ENCODE data around the gene EHD3.

EHD3 gene

GRCh38 chr2:31238126-31238905 lies 4.4 kb downstream of the EHD3 start:
- Mint-ChIP-seq H3K4me3 (no peak overlapping the region), H3K27me3 (no peaks in the 10 kb centered on the region), H3K36me3 (ENCODE audit: low read depth) (no peaks in the 10 kb centered on the region), H3K27ac (no peak overlapping the region), H3K9me3 (no peaks in the 10 kb centered on the region), H3K4me1 (ENCODE audit: low read depth) (peaks cover 14% of the 10 kb centered on the region)

- Mint-ChIP-seq H3K4me3 (no peak overlapping the region), H3K27ac (no peak overlapping the region), H3K4me1 (ENCODE audit: low read depth) (peaks cover 9% of the 10 kb centered on the region), H3K9me3 (no peaks in the 10 kb centered on the region), H3K36me3 (ENCODE audit: low read depth) (no peaks in the 10 kb centered on the region), H3K27me3 (no peaks in the 10 kb centered on the region)
Observed at GRCh38 chr2:31238906-31239592, 5.1 kb downstream of the EHD3 start.

DNA sequence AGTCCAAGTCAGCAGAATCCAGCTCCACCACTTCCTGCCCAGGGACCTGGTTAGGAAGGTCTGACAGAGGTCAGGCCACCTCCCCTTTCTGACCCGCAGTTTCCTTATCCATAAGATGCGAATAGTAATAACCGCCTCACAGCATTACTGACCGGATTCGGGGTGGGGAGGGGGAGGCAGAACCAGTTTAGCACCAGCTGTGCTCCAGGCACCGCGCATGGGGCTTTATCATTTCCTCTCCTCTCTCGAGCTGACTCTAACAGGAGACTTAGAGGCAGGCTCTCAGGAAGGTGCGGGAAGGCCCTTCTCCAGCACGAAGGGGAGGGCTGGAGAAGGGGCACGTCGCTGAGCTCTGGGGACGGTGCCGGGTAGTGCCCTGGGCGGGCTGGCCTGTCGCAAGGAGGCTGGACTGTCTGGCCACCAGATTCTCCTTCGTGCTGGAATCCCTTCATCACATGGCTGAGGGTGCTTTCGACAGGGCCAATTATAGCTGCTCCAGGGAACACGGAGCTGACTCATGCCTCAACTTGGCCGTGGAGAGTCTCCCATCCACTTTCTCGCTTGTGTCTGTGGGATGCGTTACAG lies 5.7 kb downstream of the EHD3 start:
- H3K36me3 Mint-ChIP-seq (ENCODE audit: low read depth), result no peaks in the 10 kb centered on the region
- no peaks in the 10 kb centered on the region for H3K9me3 Mint-ChIP-seq
- no peak overlapping the region for H3K27ac Mint-ChIP-seq
- H3K27me3 Mint-ChIP-seq, result no peaks in the 10 kb centered on the region
- no peak overlapping the region for H3K4me3 Mint-ChIP-seq
- H3K4me1 Mint-ChIP-seq (ENCODE audit: low read depth), result peaks cover 8% of the 10 kb centered on the region

GRCh38 chr2:31240381-31241365 lies 6.7 kb downstream of the EHD3 start:
- no peaks in the 10 kb centered on the region for H3K9me3 Mint-ChIP-seq

GRCh38 chr2:31241625-31242270 lies 7.8 kb downstream of the EHD3 start:
- Mint-ChIP-seq H3K4me3 (no peak overlapping the region), H3K27me3 (no peaks in the 10 kb centered on the region), H3K9me3 (no peaks in the 10 kb centered on the region), H3K27ac (no peak overlapping the region), H3K4me1 (ENCODE audit: low read depth) (no peaks in the 10 kb centered on the region), H3K36me3 (ENCODE audit: low read depth) (no peaks in the 10 kb centered on the region)

More at GRCh38 chr2:31240381-31241365, 6.7 kb downstream of the EHD3 start:
- Mint-ChIP-seq H3K27me3 (no peaks in the 10 kb centered on the region), H3K4me3 (no peak overlapping the region), H3K36me3 (ENCODE audit: low read depth) (no peaks in the 10 kb centered on the region), H3K4me1 (ENCODE audit: low read depth) (no peaks in the 10 kb centered on the region), H3K27ac (no peak overlapping the region)

GRCh38 chr2:31243053-31243452 lies 9.1 kb downstream of the EHD3 start:
- Mint-ChIP-seq H3K27ac (no peak overlapping the region), H3K4me1 (ENCODE audit: low read depth) (no peaks in the 10 kb centered on the region)

GRCh38 chr2:31244101-31244500 lies 10.1 kb downstream of the EHD3 start:
- H3K4me1 Mint-ChIP-seq (ENCODE audit: low read depth), result no peaks in the 10 kb centered on the region
- no peaks in the 10 kb centered on the region for H3K9me3 Mint-ChIP-seq
- no peak overlapping the region for H3K4me3 Mint-ChIP-seq
- H3K27me3 Mint-ChIP-seq, result no peaks in the 10 kb centered on the region
- H3K27ac Mint-ChIP-seq, result no peak overlapping the region
- peaks cover 4% of the 10 kb centered on the region for H3K36me3 Mint-ChIP-seq (ENCODE audit: low read depth)

More at GRCh38 chr2:31243053-31243452, 9.1 kb downstream of the EHD3 start:
- Mint-ChIP-seq H3K9me3 (no peaks in the 10 kb centered on the region), H3K36me3 (ENCODE audit: low read depth) (peaks cover 4% of the 10 kb centered on the region), H3K4me3 (no peak overlapping the region), H3K27me3 (no peaks in the 10 kb centered on the region)

GRCh38 chr2:31246184-31246852 lies 12.4 kb downstream of the EHD3 start:
- Mint-ChIP-seq H3K9me3 (no peaks in the 10 kb centered on the region), H3K4me1 (ENCODE audit: low read depth) (no peaks in the 10 kb centered on the region), H3K27ac (no peak overlapping the region), H3K4me3 (no peak overlapping the region), H3K27me3 (no peaks in the 10 kb centered on the region), H3K36me3 (ENCODE audit: low read depth) (peaks cover 4% of the 10 kb centered on the region)

GRCh38 chr2:31247711-31248110 lies 13.8 kb downstream of the EHD3 start:
- no peak overlapping the region for H3K4me3 Mint-ChIP-seq

GRCh38 chr2:31248139-31248538 lies 14.2 kb downstream of the EHD3 start:
- peaks cover 4% of the 10 kb centered on the region for H3K36me3 Mint-ChIP-seq (ENCODE audit: low read depth)
- H3K9me3 Mint-ChIP-seq, result no peaks in the 10 kb centered on the region
- no peaks in the 10 kb centered on the region for H3K4me1 Mint-ChIP-seq (ENCODE audit: low read depth)
- no peak overlapping the region for H3K4me3 Mint-ChIP-seq
- H3K27me3 Mint-ChIP-seq, result no peaks in the 10 kb centered on the region
- H3K27ac Mint-ChIP-seq, result no peak overlapping the region

More at GRCh38 chr2:31247711-31248110, 13.8 kb downstream of the EHD3 start:
- Mint-ChIP-seq H3K4me1 (ENCODE audit: low read depth) (no peaks in the 10 kb centered on the region), H3K27me3 (no peaks in the 10 kb centered on the region), H3K9me3 (no peaks in the 10 kb centered on the region), H3K27ac (no peak overlapping the region), H3K36me3 (ENCODE audit: low read depth) (peaks cover 4% of the 10 kb centered on the region)

- Mint-ChIP-seq H3K4me1 (ENCODE audit: low read depth) (no peaks in the 10 kb centered on the region), H3K27me3 (no peaks in the 10 kb centered on the region), H3K4me3 (no peak overlapping the region), H3K9me3 (no peaks in the 10 kb centered on the region), H3K36me3 (ENCODE audit: low read depth) (peaks cover 4% of the 10 kb centered on the region), H3K27ac (no peak overlapping the region)
Observed at GRCh38 chr2:31249009-31249690, 15.2 kb downstream of the EHD3 start.

GRCh38 chr2:31251018-31251417 lies 17.1 kb downstream of the EHD3 start:
- Mint-ChIP-seq H3K27ac (no peak overlapping the region), H3K9me3 (no peaks in the 10 kb centered on the region), H3K36me3 (ENCODE audit: low read depth) (peaks cover 4% of the 10 kb centered on the region), H3K4me3 (no peak overlapping the region), H3K4me1 (ENCODE audit: low read depth) (no peaks in the 10 kb centered on the region), H3K27me3 (no peaks in the 10 kb centered on the region)

GRCh38 chr2:31251851-31252250 lies 17.9 kb downstream of the EHD3 start:
- H3K4me1 Mint-ChIP-seq (ENCODE audit: low read depth), result no peaks in the 10 kb centered on the region
- no peaks in the 10 kb centered on the region for H3K9me3 Mint-ChIP-seq
- H3K27me3 Mint-ChIP-seq, result no peaks in the 10 kb centered on the region
- H3K27ac Mint-ChIP-seq, result no peak overlapping the region
- H3K36me3 Mint-ChIP-seq (ENCODE audit: low read depth), result peaks cover 4% of the 10 kb centered on the region
- H3K4me3 Mint-ChIP-seq, result no peak overlapping the region

All from stimulated activated naive CD8-positive, alpha-beta T cell treated with anti-CD3 and anti-CD28 coated beads, Interleukin-15, Interleukin-2, amounts not matched to agents 100 ng/mL and 50 ng/mL, for 24 hours (primary cell).